GM12874 (cell line): ENCODE data around the gene SMIM21.

Experiments
- CTCF ChIP-seq: IDR thresholded peaks from 2 replicates; pipeline ENCODE4 v1.5.1; 2011; ENCODE audit warnings: low read depth, mild to moderate bottlenecking, control low read depth, low read length, moderate library complexity; ENCODE audit not compliant: insufficient read depth

Gene SMIM21

GRCh38 chr18:75467851-75468250 is 40.3 kb upstream of the SMIM21 start:
- no peak for TF ChIP-seq CTCF

GRCh38 chr18:75467281-75467795 is 39.8 kb upstream of the SMIM21 start:
- no peak for TF ChIP-seq CTCF

- TF ChIP-seq CTCF = no peak
Observed at GRCh38 chr18:75464356-75464755, 36.9 kb upstream of the SMIM21 start.

- no peak for TF ChIP-seq CTCF
Observed at GRCh38 chr18:75462178-75462832, 34.8 kb upstream of the SMIM21 start.

- no peak for TF ChIP-seq CTCF
Observed at GRCh38 chr18:75456199-75456631, 28.7 kb upstream of the SMIM21 start.

- TF ChIP-seq CTCF = no peak
Observed at GRCh38 chr18:75455249-75456198, 28.0 kb upstream of the SMIM21 start.

GRCh38 chr18:75454022-75454795 is 26.7 kb upstream of the SMIM21 start:
- TF ChIP-seq CTCF = no peak
